GM12801 (cell line): ENCODE results near the gene IFRD1.

Experiments
- TF ChIP-seq, protein P1 (sequence below): IDR thresholded peaks from one replicate; pipeline ENCODE4 v1.5.1; 2011; ENCODE audit warnings: control low read depth; ENCODE audit not compliant: insufficient read length; ENCODE audit errors: extremely low read depth

IFRD1 gene

GRCh38 chr7:112452102-112452888 lies 2.0 kb downstream of the IFRD1 start:
- TF ChIP-seq, protein P1, sequence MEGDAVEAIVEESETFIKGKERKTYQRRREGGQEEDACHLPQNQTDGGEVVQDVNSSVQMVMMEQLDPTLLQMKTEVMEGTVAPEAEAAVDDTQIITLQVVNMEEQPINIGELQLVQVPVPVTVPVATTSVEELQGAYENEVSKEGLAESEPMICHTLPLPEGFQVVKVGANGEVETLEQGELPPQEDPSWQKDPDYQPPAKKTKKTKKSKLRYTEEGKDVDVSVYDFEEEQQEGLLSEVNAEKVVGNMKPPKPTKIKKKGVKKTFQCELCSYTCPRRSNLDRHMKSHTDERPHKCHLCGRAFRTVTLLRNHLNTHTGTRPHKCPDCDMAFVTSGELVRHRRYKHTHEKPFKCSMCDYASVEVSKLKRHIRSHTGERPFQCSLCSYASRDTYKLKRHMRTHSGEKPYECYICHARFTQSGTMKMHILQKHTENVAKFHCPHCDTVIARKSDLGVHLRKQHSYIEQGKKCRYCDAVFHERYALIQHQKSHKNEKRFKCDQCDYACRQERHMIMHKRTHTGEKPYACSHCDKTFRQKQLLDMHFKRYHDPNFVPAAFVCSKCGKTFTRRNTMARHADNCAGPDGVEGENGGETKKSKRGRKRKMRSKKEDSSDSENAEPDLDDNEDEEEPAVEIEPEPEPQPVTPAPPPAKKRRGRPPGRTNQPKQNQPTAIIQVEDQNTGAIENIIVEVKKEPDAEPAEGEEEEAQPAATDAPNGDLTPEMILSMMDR: no peak

- TF ChIP-seq, protein P1: no peak
Observed at GRCh38 chr7:112453505-112454171, 3.4 kb downstream of the IFRD1 start.

DNA sequence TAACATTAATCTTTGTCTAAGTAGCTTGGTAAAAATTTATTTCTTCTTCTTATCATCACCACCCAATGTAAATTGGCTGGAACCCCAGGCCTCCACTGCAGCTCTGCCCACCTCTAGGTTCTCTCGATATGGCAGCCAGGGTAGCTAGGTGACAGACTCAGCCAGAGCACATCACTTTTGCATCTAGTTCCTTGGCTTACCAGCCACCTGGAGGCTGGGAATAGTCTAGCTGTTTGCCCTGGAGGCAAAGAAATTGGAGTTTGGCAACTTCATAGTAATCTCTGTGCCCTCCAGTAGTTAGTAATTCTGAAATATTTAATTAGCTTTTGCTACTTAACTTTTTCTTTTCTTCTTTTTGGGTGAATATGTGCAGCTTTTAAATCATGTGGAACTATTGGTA lies 9.4 kb downstream of the IFRD1 start:
- TF ChIP-seq, protein P1: no peak

DNA sequence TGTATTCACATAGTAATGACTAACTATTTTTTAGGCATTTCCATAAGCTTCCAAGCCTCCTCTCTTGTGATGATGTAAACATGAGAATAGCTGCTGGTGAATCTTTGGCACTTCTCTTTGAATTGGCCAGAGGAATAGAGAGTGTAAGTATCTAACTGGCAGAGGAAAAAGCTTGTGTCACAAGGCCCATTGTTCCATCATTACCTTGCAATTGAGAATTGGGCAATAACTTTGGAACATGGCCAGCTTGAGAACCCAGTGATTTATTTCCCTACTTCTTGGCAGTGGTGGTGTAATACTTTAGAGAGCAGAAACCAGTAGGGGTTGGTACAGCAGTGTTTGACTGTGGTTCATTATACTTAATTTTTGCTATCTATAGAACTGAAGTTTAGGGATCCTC lies 12.0 kb downstream of the IFRD1 start:
- TF ChIP-seq, protein P1: no peak

GRCh38 chr7:112467867-112468266 lies 17.6 kb downstream of the IFRD1 start:
- TF ChIP-seq, protein P1: no peak

DNA sequence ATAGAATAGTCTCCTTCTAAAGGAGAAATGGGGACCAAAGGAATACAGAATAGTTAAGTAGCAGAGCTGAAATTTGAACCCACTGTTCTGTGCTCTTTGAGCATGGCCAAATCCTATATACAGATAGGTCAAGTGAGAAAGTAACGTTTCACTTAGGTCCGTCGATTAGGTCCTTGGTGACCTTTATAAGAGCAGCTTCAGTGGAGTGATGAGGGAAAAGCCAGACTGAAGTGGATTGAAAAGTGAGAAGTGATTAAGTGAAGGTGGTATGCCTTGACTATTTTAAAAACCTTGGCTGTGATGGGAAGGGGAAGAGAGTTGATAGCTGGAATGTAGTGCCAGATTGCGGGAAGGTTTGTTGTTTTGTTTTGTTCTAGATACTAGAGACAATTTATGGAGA lies 19.9 kb downstream of the IFRD1 start:
- TF ChIP-seq, protein P1: no peak

- TF ChIP-seq, protein P1: no peak
Observed at GRCh38 chr7:112476390-112477052, 26.3 kb downstream of the IFRD1 start.
